Neutrophil (primary cell): ENCODE results near the gene PADI6.
A peak's percentile ranks its signal among the peaks of the same experiment; 100 is the strongest.

Experiments used
- H3K27ac ChIP-seq: fragments of 200-600 bp; sonication (generic); 2 replicates; pipeline ENCODE4 v1.5.1; 2016; ENCODE audit warnings: mild to moderate bottlenecking, moderate library complexity
- H3K27me3 ChIP-seq: fragments of 200-600 bp; sonication (generic); 2 replicates; pipeline ENCODE4 v1.6.0; 2016; ENCODE audit warnings: mild to moderate bottlenecking
- H3K36me3 ChIP-seq: fragments of 200-600 bp; sonication (generic); 2 replicates; pipeline ENCODE4 v1.5.1; 2017
- H3K4me1 ChIP-seq, 2 experiments: fragments of 200-600 bp in 1 of 2; sonication (generic) in 1 of 2; 1 replicate in 1 of 2; 2 replicates in 1 of 2; pipeline versions ENCODE4 v1.5.1 to v1.6.1; 2013 to 2016; ENCODE audit warnings: low read depth in 1 of 2, low read length in 1 of 2, mild to moderate bottlenecking in 1 of 2, moderate library complexity in 1 of 2; ENCODE audit not compliant: control insufficient read depth in 1 of 2, insufficient read depth in 1 of 2
- H3K4me3 ChIP-seq, 2 experiments: fragments of 200-600 bp in 1 of 2; sonication (generic) in 1 of 2; 1 replicate in 1 of 2; 2 replicates in 1 of 2; pipeline ENCODE4 v1.5.1; 2013 to 2016; ENCODE audit warnings: low read depth in 1 of 2, low read length in 1 of 2, mild to moderate bottlenecking in 1 of 2, moderate library complexity in 1 of 2
- H3K9me3 ChIP-seq: fragments of 200-600 bp; sonication (generic); 2 replicates; pipeline ENCODE4 v1.5.1; 2016
- TF ChIP-seq, protein P1 (sequence below): fragments of 200-600 bp; sonication (generic); IDR thresholded peaks from 2 replicates; pipeline ENCODE4 v1.5.1; 2016; ENCODE audit warnings: antibody characterized with exemption

Gene PADI6

DNA sequence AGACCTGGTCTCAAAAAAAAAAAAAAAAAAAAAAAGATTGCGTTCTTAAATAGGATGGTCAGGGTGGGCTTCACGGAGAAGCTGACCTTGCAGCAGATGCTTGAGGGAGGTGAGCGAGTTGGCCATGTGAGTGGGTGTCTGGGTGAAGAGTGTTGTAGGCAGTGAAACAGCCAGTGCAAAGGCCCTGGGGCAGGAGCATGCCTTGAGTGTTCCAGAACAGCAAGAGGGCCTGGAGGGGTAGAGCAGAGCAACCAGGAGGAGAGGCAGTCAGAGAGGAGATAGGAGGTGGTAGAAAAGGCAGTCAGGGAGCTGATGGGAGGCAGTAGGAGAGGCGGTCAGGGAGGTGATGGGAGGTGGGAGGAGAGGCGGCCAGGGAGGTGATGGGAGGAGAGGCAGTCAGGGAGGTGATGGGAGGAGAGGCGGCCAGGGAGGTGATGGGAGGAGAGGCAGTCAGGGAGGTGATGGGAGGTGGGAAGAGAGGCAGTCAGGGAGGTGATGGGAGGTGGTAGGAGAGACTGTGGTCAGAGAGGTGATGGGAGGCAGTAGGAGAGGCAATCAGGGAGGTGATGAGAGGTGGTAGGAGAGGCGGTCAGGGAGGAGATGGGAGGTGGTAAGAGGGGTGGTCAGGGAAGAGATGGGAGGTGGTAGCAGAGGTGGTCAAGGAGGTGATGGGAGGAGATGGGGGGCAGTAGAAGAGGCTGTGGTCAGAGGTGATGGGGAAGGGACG is 20.2 kb upstream of the PADI6 start:
- peaks cover 87% of the 10 kb centered on the region for H3K36me3 ChIP-seq

DNA sequence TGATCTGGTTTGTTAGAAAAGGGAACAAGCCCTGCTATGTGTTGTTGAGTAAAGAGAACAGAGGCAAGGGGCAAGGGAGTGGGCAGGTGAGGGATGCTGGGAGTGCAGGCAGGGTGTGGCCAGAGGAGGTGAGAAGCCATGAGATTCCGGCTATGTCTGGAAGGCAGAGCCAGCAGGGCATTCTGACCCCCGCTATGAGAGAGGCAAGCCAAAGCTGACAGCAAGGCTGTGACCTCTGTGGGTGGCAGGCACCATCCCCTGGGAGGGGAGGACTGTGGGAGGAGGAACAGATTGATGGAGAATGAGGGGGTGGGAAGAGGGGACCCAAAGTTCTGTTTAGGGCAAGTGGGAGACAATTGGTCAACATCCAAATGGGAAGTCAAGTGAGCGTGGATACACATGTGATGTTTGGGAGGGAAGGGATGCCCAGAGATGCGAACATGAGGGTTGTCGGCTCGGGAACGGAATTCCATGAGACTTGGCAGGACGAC is 19.5 kb upstream of the PADI6 start:
- H3K36me3 ChIP-seq: peaks cover 87% of the 10 kb centered on the region
- peak overlapping the region; percentile 66 for H3K27ac ChIP-seq
- no peak overlapping the region for H3K4me3 ChIP-seq
- H3K9me3 ChIP-seq: peaks cover 8% of the 10 kb centered on the region
- no peaks in the 10 kb centered on the region for H3K4me1 ChIP-seq
- TF ChIP-seq, protein P1, sequence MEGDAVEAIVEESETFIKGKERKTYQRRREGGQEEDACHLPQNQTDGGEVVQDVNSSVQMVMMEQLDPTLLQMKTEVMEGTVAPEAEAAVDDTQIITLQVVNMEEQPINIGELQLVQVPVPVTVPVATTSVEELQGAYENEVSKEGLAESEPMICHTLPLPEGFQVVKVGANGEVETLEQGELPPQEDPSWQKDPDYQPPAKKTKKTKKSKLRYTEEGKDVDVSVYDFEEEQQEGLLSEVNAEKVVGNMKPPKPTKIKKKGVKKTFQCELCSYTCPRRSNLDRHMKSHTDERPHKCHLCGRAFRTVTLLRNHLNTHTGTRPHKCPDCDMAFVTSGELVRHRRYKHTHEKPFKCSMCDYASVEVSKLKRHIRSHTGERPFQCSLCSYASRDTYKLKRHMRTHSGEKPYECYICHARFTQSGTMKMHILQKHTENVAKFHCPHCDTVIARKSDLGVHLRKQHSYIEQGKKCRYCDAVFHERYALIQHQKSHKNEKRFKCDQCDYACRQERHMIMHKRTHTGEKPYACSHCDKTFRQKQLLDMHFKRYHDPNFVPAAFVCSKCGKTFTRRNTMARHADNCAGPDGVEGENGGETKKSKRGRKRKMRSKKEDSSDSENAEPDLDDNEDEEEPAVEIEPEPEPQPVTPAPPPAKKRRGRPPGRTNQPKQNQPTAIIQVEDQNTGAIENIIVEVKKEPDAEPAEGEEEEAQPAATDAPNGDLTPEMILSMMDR: no peak
- H3K27me3 ChIP-seq: no peaks in the 10 kb centered on the region

More for the DNA sequence above, 20.2 kb upstream of the PADI6 start:
- H3K4me1 ChIP-seq: no peaks in the 10 kb centered on the region
- peak overlapping the region; percentile 66 for H3K27ac ChIP-seq
- no peak overlapping the region for H3K4me3 ChIP-seq
- TF ChIP-seq, protein P1: no peak
- peaks cover 8% of the 10 kb centered on the region for H3K9me3 ChIP-seq
- no peaks in the 10 kb centered on the region for H3K27me3 ChIP-seq

DNA sequence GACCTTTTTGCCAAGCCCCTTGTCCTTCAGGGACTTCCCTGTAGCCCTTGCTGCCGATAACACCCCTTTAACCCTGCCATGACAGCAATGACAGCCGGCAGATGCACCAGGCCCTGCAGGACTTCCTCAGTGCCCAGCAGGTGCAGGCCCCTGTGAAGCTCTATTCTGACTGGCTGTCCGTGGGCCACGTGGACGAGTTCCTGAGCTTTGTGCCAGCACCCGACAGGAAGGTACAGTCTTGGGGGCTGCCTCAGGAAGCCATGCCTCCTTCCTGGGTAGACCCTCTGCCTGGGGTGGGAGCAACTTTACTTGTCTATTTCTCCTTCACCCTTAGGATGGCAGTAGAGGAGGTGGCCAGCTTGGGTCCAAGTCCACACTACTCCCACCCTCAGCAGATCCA is 16.1 kb upstream of the PADI6 start:
- Histone ChIP-seq H3K27me3 (no peaks in the 10 kb centered on the region), H3K27ac (peak overlapping the region; percentile 67), H3K4me1 (no peaks in the 10 kb centered on the region), H3K9me3 (peaks cover 8% of the 10 kb centered on the region), H3K4me3 (no peak overlapping the region), H3K36me3 (peaks cover 96% of the 10 kb centered on the region)
- TF ChIP-seq, protein P1: no peak

DNA sequence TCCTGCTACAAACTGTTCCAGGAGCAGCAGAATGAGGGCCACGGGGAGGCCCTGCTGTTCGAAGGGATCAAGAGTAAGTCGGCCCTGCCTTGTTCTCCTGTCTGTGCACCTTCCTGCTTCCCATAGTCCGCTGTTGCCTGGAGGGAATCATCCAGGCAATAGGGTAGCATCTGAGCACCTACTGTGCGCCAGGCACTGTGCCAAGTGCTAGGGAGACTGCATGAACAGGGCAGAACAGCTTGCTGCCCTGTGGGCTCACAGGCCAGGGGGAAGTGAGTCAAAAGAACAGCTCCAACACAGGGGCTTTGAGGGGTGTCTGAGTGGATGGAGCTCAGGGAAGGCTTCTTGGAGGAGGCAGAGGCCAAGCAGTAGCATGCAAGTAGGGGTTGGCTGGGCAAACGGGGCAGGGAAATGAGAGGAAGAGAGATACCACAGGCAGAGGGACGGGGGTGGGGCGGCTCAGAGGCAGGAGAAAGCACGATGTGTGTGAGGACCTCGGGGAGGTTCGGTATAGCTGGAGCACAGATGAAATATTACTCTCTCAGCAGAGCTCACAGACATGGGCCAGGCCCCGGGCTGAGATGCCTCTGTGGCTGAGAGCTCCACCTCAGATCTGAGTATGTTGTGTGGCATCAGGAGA is 15.5 kb upstream of the PADI6 start:
- TF ChIP-seq, protein P1: no peak
- H3K9me3 ChIP-seq: peaks cover 8% of the 10 kb centered on the region
- peaks cover 97% of the 10 kb centered on the region for H3K36me3 ChIP-seq
- H3K27ac ChIP-seq: peak overlapping the region; percentile 67
- no peak overlapping the region for H3K4me3 ChIP-seq
- no peaks in the 10 kb centered on the region for H3K4me1 ChIP-seq
- H3K27me3 ChIP-seq: no peaks in the 10 kb centered on the region

DNA sequence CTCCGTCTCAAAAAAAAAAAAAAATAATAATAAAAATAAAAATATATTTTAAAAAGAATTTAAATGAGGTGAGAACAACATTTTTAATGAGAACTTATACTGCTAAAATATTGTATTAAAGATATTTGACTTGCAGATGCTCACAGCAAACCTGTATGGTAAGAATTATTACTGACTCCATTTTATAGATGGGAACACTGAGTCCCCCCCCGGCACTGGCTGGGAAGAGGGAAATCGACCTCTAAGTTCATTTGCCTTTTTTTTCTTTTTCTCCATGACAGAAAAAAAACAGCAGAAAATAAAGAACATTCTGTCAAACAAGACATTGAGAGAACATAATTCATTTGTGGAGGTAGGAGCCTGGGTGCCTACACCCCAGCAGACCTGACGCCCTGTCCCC is 13.4 kb upstream of the PADI6 start:
- peaks cover 8% of the 10 kb centered on the region for H3K9me3 ChIP-seq
- peak overlapping the region; percentile 89 for H3K27ac ChIP-seq
- H3K36me3 ChIP-seq: peaks cover 97% of the 10 kb centered on the region
- H3K4me3 ChIP-seq: no peak overlapping the region
- H3K27me3 ChIP-seq: no peaks in the 10 kb centered on the region
- TF ChIP-seq, protein P1: no peak
- H3K4me1 ChIP-seq: no peaks in the 10 kb centered on the region
